GM19463 (cell line): ENCODE measurements around the gene RDX.
A peak's percentile ranks its signal among the peaks of the same experiment; 100 is the strongest.

ENCODE experiments used
- ATAC-seq: cut with Tn5 transposase; IDR thresholded peaks from one replicate; pipeline ENCODE4 v1.9.1; 2021; ENCODE audit warnings: mild to moderate bottlenecking, moderate library complexity; ENCODE audit not compliant: unreplicated experiment

Gene RDX

DNA sequence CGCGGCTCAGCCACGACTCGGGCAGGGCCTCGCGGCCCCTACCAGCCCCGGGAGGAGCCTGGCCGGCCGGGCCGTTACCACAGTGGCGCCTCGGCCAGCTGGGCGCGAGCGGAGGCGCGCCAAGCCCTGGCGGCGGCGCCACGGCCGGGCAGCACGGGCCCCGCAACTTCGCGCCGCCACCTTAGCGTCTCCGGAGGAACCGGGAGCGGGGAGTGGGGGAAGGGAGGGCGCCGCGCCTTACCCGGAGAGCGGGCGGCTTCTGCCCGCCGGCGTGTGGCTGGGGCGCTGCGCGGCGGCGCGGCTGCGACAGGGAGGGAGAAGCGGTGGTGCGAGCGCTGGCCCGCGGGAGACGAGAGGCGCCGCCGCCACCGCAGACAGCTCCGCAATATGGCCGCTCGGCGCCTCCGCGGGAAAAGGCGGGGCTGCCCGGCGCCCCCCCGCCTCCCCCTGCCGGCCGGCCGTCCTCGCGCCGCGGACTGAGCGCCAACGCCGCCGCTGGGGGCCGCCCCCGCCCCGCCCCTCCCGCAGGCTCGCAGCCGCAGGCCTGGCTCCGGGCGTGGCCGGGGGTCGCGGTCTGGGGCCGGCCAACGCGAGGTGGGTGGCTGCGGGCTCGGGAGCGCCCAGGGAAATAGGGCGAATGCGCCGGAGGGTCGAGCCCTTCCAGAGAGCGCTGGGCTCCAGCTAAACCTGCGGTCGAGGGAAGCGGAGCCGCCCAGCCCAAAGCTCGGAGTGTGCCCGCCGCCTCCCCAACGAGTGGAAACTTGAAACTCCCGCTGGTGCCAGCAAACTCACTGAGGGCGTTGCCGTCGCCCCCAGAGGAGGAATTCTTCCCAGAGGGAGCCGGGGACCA is at the start of gene RDX:
TSS of gene RDX (minus strand) at position 389 of the 850 bp plus-strand sequence. CDS start 16,922 bp downstream, outside the sequence.
- peak; percentile 77 for ATAC-seq

GRCh38 chr11:110345743-110346142 is 49.3 kb upstream of the RDX start:
- ATAC-seq = no peak

- no peak for ATAC-seq
Observed at GRCh38 chr11:110340436-110340835, 44.0 kb upstream of the RDX start.

DNA sequence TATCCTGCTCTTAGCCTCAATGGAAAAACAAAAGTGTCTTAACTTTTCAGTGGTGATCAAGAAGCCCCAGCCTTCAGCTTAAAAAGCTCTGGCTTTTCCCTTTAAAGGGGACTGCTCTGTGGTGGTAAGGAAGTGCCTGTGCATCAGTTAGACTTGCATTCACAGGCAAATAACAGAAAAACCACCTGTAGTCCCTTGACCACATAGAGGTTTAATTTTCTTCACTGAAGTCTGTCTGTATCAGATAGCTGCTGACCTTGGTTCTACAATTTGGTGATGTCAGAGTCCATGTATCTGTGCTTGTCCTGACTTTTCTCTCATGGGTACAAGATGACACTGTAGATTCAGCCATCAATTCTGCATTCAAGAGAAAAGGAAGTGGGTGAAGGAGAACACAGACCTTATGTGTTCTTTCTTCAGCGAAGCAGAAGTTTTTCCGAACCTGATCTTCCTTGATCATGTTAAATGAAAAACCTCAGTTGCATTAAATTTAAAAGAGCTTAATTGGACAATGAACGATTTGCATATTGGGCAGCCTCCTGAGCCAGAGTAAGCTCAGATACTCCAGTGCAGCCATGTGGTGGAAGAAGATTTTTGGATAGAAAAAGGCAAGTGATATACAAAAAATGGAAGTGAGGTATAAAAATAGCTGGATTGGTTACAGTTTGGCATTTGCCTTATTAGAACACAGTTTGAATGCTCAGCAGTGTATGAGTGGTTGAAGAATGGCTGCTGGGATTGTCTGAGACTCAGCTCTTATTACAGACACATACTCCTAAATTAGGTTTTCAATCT is 43.2 kb upstream of the RDX start:
- peak; percentile 42 for ATAC-seq

DNA sequence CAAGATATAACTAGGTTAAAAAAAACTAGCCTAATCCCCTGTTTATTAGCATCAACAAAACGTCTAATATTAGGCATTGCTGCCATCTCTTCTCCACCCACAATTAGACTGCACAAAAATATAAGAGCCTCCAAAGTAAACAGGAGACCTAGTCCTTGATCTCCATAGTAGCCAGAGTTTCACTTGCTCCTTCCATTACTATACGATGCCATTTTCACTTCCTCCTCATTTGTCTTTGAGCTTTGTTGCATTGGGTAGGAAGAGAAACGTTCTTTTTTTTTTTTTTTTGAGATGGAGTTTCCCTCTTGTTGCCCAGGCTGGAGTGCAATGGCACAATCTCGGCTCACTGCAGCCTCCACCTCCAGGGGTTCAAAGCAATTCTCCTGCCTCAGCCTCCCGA is 42.3 kb upstream of the RDX start:
- ATAC-seq = no peak

- ATAC-seq = peak; percentile 41
Observed at GRCh38 chr11:110337570-110338193, 41.3 kb upstream of the RDX start.

DNA sequence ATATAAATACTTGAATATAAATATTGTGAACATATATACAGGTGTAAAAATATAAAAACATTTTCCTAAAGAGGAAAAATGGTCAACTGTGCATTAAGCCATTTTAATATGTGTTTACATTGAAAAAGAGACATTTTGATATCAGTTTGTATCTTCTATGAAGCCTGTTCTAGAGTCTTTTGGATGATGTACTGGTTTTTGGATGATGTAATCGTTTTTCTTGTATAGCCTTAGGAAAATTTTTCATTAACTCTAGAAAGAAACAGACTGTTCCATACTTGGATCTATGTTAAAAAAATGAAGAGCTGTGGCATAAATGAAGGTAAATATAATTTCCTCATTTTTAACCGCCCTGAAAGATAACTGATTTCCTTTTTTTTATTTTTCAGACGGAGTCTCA is 39.6 kb upstream of the RDX start:
- no peak for ATAC-seq

GRCh38 chr11:110335358-110335757 is 38.9 kb upstream of the RDX start:
- ATAC-seq = no peak

DNA sequence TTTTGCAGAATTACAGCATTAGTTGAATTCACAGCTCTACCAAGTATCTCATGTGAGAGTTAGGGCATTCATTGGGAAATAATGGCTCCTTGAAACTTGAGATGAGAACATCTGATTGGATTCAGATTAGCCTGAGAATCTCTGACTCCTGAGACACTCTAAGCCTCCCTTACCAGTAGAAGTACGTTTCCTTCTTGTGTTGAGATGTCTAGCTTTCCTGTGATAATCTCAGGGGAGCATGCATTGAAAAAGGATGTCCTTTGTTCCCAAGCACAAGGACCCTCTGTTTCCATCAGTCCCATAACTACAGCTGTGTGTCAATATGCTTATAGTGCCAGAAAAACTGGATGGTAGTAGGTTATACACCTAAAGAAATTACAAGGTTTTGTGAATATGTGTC is 35.2 kb upstream of the RDX start:
- ATAC-seq = no peak

- ATAC-seq = no peak
Observed at GRCh38 chr11:110329445-110329844, 33.0 kb upstream of the RDX start.

GRCh38 chr11:110327508-110327907 is 31.1 kb upstream of the RDX start:
- peak; percentile 40 for ATAC-seq

GRCh38 chr11:110323786-110324185 is 27.4 kb upstream of the RDX start:
- ATAC-seq = no peak

DNA sequence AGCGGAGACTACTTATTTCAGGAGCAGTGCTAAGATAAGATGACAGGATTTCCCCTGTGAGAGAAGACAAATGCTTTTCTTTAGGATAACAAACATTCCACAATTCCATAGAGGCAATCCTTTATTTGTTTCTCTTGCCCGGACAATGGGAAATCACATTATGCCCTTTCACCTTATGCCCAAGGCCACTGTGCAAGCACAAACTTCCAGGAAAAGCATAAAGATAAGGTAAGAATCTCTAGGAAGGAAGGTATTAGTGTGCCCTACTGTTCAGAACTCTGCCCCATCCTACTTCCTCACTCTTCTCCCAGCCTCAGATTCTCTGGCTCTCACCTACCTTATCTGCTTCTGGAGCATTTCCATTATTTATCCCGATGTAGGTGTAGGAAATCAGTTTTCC is 23.1 kb upstream of the RDX start:
- ATAC-seq = no peak

DNA sequence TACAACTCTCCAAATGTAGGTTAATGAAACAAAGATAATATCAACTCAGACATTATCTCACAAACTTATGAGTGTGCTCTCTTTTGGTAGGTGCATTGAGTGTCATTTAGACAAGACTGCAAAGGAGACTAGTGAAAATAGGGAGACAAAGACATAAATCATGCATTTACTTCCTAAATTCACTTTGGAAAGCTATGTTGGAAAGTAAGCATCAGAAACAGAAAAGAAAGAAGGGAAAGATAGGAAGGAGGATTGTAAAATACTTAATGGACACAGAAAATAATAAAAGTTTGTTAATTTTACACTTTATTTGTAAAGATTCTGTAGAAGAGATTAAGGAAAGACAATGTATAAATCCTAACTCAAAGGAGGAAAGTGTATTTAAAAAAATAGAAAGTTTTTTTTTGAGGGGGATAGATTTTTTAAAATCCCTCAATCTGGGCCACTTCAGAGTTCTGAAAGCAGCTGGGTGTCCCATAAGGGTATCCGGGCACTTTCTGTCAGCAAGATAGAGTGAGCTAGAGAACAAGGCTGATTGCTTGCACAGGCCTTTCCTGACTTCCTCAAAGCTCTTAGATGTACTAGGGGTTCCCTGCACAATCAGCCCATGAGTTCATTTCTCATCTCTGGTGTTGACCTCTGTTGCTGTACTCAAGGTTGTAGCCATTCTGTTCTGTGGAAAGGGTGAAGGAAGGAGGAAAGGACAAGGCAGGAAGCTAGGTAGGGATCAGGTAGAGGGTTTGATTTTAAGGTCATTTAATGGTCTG is 22.4 kb upstream of the RDX start:
- ATAC-seq = no peak

- no peak for ATAC-seq
Observed at GRCh38 chr11:110317516-110317932, 21.1 kb upstream of the RDX start.

DNA sequence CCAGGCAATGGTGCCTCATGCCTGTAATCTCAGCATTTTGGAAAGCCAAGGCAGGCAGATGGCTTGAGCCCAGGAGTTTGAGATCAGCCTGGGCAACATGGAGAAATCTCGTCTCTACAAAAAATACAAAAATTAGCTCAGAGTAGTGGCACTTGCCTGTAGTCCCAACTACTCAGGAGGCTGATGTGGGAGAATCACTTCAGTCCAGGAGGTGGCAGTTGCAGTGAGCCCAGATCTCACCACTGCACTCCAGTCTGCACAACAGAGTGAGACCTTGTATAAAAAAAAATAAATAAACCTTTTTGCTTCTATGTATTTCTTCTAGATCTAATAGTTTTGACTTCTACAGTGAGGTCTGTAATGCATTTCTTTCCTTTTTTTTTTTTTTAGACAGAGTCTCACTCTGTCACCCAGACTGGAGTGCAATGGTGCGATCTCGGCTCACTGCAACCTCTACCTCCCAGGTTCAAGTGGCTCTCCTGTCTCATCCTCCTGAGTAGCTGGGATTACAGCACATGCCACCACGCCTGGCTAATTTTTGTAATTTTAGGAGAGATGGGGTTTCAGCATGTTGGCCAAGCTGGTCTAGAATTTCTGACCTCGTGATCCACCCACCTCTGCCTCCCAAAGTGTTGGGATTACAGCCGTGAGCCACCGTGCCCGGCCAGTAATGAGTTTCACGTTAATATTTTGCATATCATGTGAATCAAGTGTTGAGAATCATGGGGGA is 18.1 kb upstream of the RDX start:
- ATAC-seq = no peak

DNA sequence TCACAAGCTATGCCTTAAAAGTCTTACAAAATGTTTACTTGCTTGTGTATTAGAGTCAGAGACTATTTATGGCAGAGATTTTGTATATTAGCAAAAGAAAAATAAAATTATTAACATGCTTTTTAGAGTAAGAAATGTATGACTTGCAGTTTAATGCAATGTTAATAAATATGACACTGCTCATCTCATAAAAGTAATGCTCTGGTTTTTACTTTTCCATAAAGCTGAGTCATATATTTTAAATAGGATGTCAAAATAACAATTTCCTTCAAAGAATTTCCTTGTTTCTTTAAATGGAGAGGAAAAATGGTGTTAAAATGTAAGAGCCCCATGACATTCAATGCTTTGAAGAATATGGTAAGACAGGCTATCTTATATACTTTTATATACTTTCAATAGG is 16.3 kb upstream of the RDX start:
- no peak for ATAC-seq

- peak; percentile 51 for ATAC-seq
Observed at GRCh38 chr11:110311783-110312579, 15.6 kb upstream of the RDX start.

DNA sequence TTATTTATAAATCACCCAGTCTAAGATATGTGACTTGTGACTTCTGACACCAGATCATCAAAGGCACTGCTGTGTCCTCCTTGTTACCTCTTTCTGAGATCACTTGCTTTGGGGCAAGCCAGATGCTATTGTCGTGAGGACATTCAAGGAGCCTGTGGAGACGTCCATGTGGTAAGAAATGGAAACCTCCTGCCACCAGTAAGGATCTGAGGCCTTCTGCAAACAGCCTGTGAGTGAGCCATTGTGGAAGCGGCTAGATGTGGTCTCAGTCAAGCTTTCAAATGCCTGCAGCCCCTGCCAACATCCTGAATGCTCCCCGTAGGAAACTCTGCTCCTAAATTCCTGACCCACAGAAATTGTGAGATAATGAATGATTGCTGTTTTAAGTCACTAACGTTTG is 11.7 kb upstream of the RDX start:
- no peak for ATAC-seq
